Measurements from ENCODE around the gene GJA10.

The GJA10 gene

GRCh38 chr6:89917216-89917615 lies 22.9 kb downstream of the GJA10 start:
- DNase-seq (ENCODE audit: low spot score): no peak

GRCh38 chr6:89917801-89918366 lies 23.6 kb downstream of the GJA10 start:
- no peak for DNase-seq (ENCODE audit: low spot score)

GRCh38 chr6:89921197-89921596 lies 26.9 kb downstream of the GJA10 start:
- DNase-seq (ENCODE audit: low spot score): no peak

- no peak for DNase-seq (ENCODE audit: low spot score)
Observed at GRCh38 chr6:89921691-89922090, 27.4 kb downstream of the GJA10 start.

- DNase-seq (ENCODE audit: low spot score): no peak
Observed at GRCh38 chr6:89924231-89924630, 30.0 kb downstream of the GJA10 start.

- DNase-seq (ENCODE audit: low spot score): no peak
Observed at GRCh38 chr6:89925826-89926225, 31.6 kb downstream of the GJA10 start.

GRCh38 chr6:89927264-89927663 lies 33.0 kb downstream of the GJA10 start:
- no peak for DNase-seq (ENCODE audit: low spot score)

- DNase-seq (ENCODE audit: low spot score): no peak
Observed at GRCh38 chr6:89927791-89928550, 33.7 kb downstream of the GJA10 start.

- DNase-seq (ENCODE audit: low spot score): no peak
Observed at GRCh38 chr6:89928604-89929003, 34.3 kb downstream of the GJA10 start.

GRCh38 chr6:89930789-89931188 lies 36.5 kb downstream of the GJA10 start:
- DNase-seq (ENCODE audit: low spot score): no peak

- DNase-seq (ENCODE audit: low spot score): no peak
Observed at GRCh38 chr6:89932245-89932802, 38.1 kb downstream of the GJA10 start.

GRCh38 chr6:89934685-89935366 lies 40.6 kb downstream of the GJA10 start:
- DNase-seq (ENCODE audit: low spot score): no peak

- DNase-seq (ENCODE audit: low spot score): no peak
Observed at GRCh38 chr6:89936177-89936576, 41.9 kb downstream of the GJA10 start.

GRCh38 chr6:89938014-89938413 lies 43.7 kb downstream of the GJA10 start:
- no peak for DNase-seq (ENCODE audit: low spot score)

GRCh38 chr6:89939144-89939543 lies 44.9 kb downstream of the GJA10 start:
- DNase-seq (ENCODE audit: low spot score): no peak

GRCh38 chr6:89940225-89941027 lies 46.2 kb downstream of the GJA10 start:
- no peak for DNase-seq (ENCODE audit: low spot score)

GRCh38 chr6:89941031-89941762 lies 46.9 kb downstream of the GJA10 start:
- DNase-seq (ENCODE audit: low spot score): no peak

- no peak for DNase-seq (ENCODE audit: low spot score)
Observed at GRCh38 chr6:89941763-89942497, 47.7 kb downstream of the GJA10 start.

- no peak for DNase-seq (ENCODE audit: low spot score)
Observed at GRCh38 chr6:89942601-89943000, 48.3 kb downstream of the GJA10 start.

- no peak for DNase-seq (ENCODE audit: low spot score)
Observed at GRCh38 chr6:89944181-89944755, 50.0 kb downstream of the GJA10 start.
